Heart left ventricle (tissue), 13 donors: Measurements from ENCODE around the gene IRX5.

Experiments used
- CTCF ChIP-seq, 12 donors: fragments of 200-600 bp; sonication (generic) in 4 of 12; IDR thresholded peaks; one replicate each; pipeline versions ENCODE4 v1.5.0 to v1.8.0; 2018 to 2022; ENCODE audit warnings: antibody characterized with exemption in 12 of 12, mild to moderate bottlenecking in 5 of 12
- POLR2A ChIP-seq, 2 donors: fragments of 450-650 bp; IDR thresholded peaks; one replicate each; pipeline ENCODE4 v1.6.1; 2017; ENCODE audit warnings: antibody characterized with exemption in 2 of 2, mild to moderate bottlenecking in 2 of 2, moderate library complexity in 2 of 2
- donor health status: ischemic (EF 13 %, LVEDD 7.1; RV severe dilation, severe dysfunction).
- donor health status: DM: no; HTN: yes; CAD: no.
- donor health status: DM: no; HTN: no; CAD: no.
- donor health status: ischemic (EF 25% LVEDD 6.9; RV normal size, moderate dysfunction).
- donor health status: ischemic (EF 25% LVEDD 5.7; RV mildly dilated, moderate dysfunction).
- donor health status: ischemic (EF 35%, LVEDD 5.7; RV mildly dilated, moderate dysfunction).
- donor health status: nonischemic (EF 11% LVEDD 7.7; RV severe dilation, severe dysfunction).
- donor health status: DM: yes; HTN: yes; CAD: no.
- donor health status: PGD.
- donor health status: ischemic (EF 29% LVEDD 5.4; RV normal size, mild dysfunction).
- donor health status: nonischemic (EF 23%, LVEDD 6.1; RV moderate dilation, normal function).

DNA sequence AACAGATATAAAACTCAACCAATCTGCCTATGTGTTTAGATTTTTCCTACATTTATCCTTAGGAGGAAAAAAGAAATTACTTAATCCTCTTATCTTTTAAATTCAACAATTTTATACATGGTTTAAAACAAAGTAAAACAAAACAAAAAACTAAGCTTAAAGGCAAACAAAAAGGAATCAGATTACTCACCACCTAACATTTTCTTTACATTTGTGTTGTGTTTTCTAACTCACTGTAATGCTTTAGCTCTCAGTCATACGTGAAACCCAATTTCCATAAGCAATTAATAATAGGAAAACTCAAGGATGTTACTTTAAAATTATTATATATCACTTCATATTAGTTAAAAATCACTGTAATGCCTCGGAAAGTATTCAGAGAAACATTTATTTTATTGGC, 6.7 kb upstream of the IRX5 start:
- TF ChIP-seq CTCF (IDR thresholded peaks at IDR 0.05) (no peak), POLR2A (IDR thresholded peaks at IDR 0.05) (no peak)
